Stimulated activated naive CD8-positive, alpha-beta T cell treated with anti-CD3 and anti-CD28 coated beads, Interleukin-15, Interleukin-2, amounts not matched to agents 100 ng/mL and 50 ng/mL, for 24 hours (primary cell): ENCODE measurements around the gene SLITRK6.
"Not testable (repeated sequence)": the region's sequence is repeated elsewhere in the genome, so short reads cannot be mapped to it uniquely, and the experiment has no call there.

Source experiments
- H3K27ac Mint-ChIP-seq: one replicate; pipeline ENCODE4 v1.8.0; 2021; ENCODE audit warnings: mild to moderate bottlenecking, mixed read lengths
- H3K27me3 Mint-ChIP-seq: one replicate; pipeline ENCODE4 v1.8.0; 2021; ENCODE audit warnings: mixed read lengths
- H3K36me3 Mint-ChIP-seq: one replicate; pipeline ENCODE4 v1.8.0; 2021; ENCODE audit warnings: low read depth, mixed read lengths
- H3K4me1 Mint-ChIP-seq: one replicate; pipeline ENCODE4 v1.8.0; 2021; ENCODE audit warnings: low read depth, mixed read lengths
- H3K4me3 Mint-ChIP-seq: one replicate; pipeline ENCODE4 v1.8.0; 2021; ENCODE audit warnings: mild to moderate bottlenecking, mixed read lengths
- H3K9me3 Mint-ChIP-seq: one replicate; pipeline ENCODE4 v1.8.0; 2021; ENCODE audit warnings: mixed read lengths

SLITRK6 gene

DNA sequence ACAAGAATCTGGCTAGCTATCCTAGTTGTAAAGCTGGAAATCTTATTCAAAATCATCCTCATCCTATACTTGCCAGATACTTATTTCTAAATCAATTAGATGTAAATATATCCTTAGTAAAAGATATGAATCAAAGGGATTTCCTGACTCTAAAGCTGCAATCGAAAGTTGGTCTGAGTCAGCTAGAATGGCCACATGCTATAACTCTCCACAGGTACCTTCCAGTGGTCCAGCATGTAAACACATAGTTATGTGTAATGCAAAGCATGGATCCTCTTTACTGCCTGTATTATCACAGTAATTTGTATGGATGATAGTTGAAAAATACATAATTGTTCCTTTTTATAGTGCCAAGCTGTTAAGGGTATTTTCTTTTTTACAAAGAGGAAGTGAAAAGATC is 27.4 kb downstream of the SLITRK6 start:
- H3K27me3 Mint-ChIP-seq: no peaks in the 10 kb centered on the region
- H3K4me3 Mint-ChIP-seq: no peak overlapping the region
- no peak overlapping the region for H3K27ac Mint-ChIP-seq
- H3K4me1 Mint-ChIP-seq: no peaks in the 10 kb centered on the region
- no peaks in the 10 kb centered on the region for H3K9me3 Mint-ChIP-seq
- no peaks in the 10 kb centered on the region for H3K36me3 Mint-ChIP-seq

GRCh38 chr13:85768946-85769345 is 30.3 kb downstream of the SLITRK6 start:
- H3K9me3 Mint-ChIP-seq: no peaks in the 10 kb centered on the region
- no peaks in the 10 kb centered on the region for H3K4me1 Mint-ChIP-seq
- no peaks in the 10 kb centered on the region for H3K36me3 Mint-ChIP-seq
- H3K27me3 Mint-ChIP-seq: no peaks in the 10 kb centered on the region
- no peak overlapping the region for H3K4me3 Mint-ChIP-seq
- no peak overlapping the region for H3K27ac Mint-ChIP-seq

DNA sequence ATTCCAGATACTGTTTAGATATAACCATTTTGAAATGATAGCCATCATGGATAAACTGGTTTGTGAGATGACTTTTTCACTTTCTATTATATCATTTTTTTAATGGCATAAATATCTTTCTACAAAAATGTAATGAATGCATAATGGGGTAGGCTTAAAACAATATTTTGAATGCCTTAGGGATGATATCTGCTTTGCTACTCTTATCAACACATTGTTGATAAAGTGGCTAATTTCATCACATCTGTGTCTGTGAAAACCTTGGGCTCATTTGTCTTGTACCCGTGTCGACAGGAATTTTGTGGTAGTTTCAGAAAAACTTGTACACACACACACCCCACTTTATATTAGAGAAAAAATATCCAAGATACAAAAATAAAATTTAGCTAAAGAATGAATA is 44.1 kb downstream of the SLITRK6 start:
- Mint-ChIP-seq H3K27ac (no peak overlapping the region), H3K4me3 (no peak overlapping the region), H3K9me3 (peaks cover 4% of the 10 kb centered on the region), H3K27me3 (no peaks in the 10 kb centered on the region), H3K36me3 (no peaks in the 10 kb centered on the region), H3K4me1 (no peaks in the 10 kb centered on the region)

GRCh38 chr13:85743201-85743770 is 55.9 kb downstream of the SLITRK6 start:
- not testable (repeated sequence) for H3K9me3 Mint-ChIP-seq

More at GRCh38 chr13:85743201-85743770, 55.9 kb downstream of the SLITRK6 start:
- not testable (repeated sequence) for H3K4me1 Mint-ChIP-seq, H3K27me3 Mint-ChIP-seq, H3K4me3 Mint-ChIP-seq, H3K36me3 Mint-ChIP-seq, H3K27ac Mint-ChIP-seq
